ENCODE results near the gene HOXD13.

Gene HOXD13

DNA sequence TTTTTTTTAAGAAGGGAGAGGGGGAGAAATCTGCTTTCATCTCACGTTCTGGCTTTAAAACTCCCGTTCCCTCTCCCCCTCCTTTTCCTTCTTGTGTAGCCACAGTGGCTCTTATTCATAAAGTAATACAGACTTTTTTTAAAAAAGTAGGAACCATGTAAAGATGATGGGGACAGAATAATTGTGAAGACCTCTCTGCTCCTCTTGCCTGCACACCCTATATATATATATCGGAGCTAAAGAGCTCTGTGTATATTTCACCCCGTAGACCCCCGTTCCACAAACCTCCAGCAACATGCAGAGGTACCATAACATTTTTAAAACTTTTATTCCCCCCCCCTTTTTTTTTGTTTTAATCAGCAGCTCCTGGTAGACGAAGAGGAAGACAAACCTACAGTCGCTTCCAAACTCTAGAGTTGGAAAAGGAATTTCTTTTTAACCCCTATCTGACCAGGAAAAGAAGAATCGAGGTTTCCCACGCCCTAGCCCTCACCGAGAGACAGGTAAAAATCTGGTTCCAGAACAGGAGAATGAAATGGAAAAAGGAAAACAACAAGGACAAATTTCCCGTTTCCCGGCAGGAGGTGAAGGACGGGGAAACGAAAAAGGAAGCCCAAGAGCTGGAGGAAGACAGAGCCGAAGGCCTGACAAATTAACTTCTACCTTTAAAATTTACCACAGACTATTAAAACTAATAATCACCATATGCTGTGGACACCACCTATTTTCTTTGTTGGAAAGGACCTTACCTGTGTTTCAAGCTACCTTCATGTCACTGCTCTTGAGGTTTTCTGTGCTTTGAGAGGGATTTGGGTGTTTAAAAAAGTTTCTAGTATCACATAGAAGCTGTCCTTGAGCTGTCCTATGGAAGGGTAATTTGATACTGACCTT, 38.7 kb downstream of the HOXD13 start:
- Histone ChIP-seq H3K27ac (ENCODE audit: poor library complexity, severe bottlenecking) (peak overlapping the region; percentile 65), H3K4me3 (ENCODE audit: severe bottlenecking) (peak overlapping the region; percentile 96)

DNA sequence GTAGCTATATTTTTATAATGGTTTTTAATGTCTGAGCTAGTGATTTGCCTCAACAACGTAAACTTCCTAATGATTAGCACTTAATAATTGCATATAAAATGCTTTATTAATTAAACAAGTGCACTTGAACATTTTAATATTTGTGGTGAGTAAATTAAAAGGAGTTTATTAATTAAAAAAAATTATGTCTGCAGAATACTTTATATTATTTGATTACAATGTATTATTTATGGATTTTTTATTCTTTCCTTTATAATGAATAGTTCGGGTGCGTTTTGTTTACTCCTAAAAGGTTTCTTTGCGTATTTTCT, 39.3 kb downstream of the HOXD13 start:
- Histone ChIP-seq H3K4me3 (ENCODE audit: severe bottlenecking) (no peak overlapping the region), H3K27me3 (ENCODE audit: insufficient read depth, poor library complexity, severe bottlenecking) (no peaks in the 10 kb centered on the region), H3K9me3 (ENCODE audit: severe bottlenecking) (no peaks in the 10 kb centered on the region)

More for the DNA sequence above, 38.7 kb downstream of the HOXD13 start:
- H3K9me3 ChIP-seq (ENCODE audit: severe bottlenecking): no peaks in the 10 kb centered on the region
- DNase-seq (ENCODE audit: low spot score): no peak
- no peaks in the 10 kb centered on the region for H3K27me3 ChIP-seq (ENCODE audit: insufficient read depth, poor library complexity, severe bottlenecking)
- no peak for ATAC-seq (ENCODE audit: low read depth)
- H3K4me1 ChIP-seq (ENCODE audit: insufficient read depth, poor library complexity, severe bottlenecking): peaks cover 16% of the 10 kb centered on the region
- H3K36me3 ChIP-seq (ENCODE audit: low read depth): no peaks in the 10 kb centered on the region
- TF ChIP-seq, protein P1, sequence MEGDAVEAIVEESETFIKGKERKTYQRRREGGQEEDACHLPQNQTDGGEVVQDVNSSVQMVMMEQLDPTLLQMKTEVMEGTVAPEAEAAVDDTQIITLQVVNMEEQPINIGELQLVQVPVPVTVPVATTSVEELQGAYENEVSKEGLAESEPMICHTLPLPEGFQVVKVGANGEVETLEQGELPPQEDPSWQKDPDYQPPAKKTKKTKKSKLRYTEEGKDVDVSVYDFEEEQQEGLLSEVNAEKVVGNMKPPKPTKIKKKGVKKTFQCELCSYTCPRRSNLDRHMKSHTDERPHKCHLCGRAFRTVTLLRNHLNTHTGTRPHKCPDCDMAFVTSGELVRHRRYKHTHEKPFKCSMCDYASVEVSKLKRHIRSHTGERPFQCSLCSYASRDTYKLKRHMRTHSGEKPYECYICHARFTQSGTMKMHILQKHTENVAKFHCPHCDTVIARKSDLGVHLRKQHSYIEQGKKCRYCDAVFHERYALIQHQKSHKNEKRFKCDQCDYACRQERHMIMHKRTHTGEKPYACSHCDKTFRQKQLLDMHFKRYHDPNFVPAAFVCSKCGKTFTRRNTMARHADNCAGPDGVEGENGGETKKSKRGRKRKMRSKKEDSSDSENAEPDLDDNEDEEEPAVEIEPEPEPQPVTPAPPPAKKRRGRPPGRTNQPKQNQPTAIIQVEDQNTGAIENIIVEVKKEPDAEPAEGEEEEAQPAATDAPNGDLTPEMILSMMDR (IDR thresholded peaks at IDR 0.05; ENCODE audit: poor library complexity, severe bottlenecking): no peak

DNA sequence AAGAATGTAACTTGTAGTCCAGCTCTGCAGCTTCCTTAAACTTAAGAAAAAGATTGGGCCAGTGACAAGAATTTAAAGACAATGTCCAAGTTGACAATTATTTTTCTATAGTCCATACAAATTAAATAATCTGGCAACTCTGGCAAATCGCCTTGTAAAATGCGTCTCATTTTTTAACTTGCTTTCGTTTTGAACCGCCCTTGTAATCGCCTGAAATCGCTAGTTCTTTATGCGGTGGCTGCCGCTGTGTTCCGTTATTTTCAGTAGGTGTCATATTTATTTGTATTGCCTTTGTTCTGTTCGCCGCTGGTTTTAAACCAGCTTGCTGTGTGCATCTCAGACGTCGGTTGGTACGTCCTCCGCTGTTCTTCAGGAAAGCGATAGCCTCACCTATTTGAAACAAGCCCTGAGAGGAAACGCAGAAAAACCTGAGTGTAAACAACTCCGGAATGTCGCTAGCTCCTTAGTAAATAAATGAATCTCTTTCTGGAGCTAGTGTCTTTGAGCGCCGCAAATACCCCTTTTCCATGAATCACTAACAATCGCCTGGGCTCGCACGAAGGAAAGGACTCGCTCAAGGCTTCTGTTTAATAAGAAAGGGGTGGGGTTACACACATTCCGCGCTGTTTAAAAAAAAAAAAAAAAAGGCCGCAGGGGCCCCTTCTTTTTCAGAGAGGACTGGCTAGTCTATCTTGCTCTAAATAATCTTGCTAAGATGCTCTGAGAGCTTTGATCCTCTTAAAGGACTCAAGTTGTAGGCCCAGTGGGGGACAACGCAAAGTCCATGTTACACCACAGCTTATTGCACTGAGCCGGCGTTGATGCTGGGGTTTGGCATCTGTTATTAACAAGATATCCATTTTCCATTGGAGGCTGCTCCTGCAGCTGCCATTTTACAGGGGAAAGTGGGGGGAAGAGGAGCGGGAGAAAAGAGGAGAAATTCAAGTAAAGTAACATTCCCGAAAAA, 40.0 kb downstream of the HOXD13 start:
- no peak overlapping the region for H3K27ac ChIP-seq (ENCODE audit: poor library complexity, severe bottlenecking)

More for the DNA sequence above, 39.3 kb downstream of the HOXD13 start:
- DNase-seq (ENCODE audit: low spot score): no peak
- TF ChIP-seq, protein P1 (IDR thresholded peaks at IDR 0.05; ENCODE audit: poor library complexity, severe bottlenecking): no peak
- Histone ChIP-seq H3K36me3 (ENCODE audit: low read depth) (no peaks in the 10 kb centered on the region), H3K4me1 (ENCODE audit: insufficient read depth, poor library complexity, severe bottlenecking) (peaks cover 15% of the 10 kb centered on the region), H3K27ac (ENCODE audit: poor library complexity, severe bottlenecking) (no peak overlapping the region)
- ATAC-seq (ENCODE audit: low read depth): no peak

DNA sequence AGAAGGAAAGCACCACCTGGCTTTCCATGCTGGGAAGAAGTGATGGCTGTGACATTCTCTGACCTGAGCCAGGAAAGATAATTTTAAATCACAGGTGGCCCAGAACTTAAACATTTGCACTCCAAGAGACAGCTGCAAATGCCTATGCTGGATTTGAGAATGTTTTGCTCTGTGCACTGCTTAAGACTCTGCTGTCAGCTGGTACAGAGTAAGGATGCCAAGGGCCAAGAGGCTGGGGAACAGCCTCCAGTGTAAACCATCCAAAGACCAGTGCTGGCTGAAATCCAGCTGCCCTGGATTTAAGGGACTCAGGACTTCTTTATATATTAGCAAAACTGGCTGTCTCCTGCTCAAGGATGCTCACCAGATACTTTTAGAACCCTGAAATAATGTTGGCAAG, 40.9 kb downstream of the HOXD13 start:
- Histone ChIP-seq H3K27ac (ENCODE audit: poor library complexity, severe bottlenecking) (no peak overlapping the region), H3K4me3 (ENCODE audit: severe bottlenecking) (no peak overlapping the region), H3K9me3 (ENCODE audit: severe bottlenecking) (no peaks in the 10 kb centered on the region), H3K36me3 (ENCODE audit: low read depth) (no peaks in the 10 kb centered on the region), H3K27me3 (ENCODE audit: insufficient read depth, poor library complexity, severe bottlenecking) (no peaks in the 10 kb centered on the region), H3K4me1 (ENCODE audit: insufficient read depth, poor library complexity, severe bottlenecking) (peaks cover 10% of the 10 kb centered on the region)
- no peak for ATAC-seq (ENCODE audit: low read depth)
- TF ChIP-seq, protein P1 (IDR thresholded peaks at IDR 0.05; ENCODE audit: poor library complexity, severe bottlenecking): no peak
- DNase-seq (ENCODE audit: low spot score): no peak

More for the DNA sequence above, 40.0 kb downstream of the HOXD13 start:
- Histone ChIP-seq H3K27me3 (ENCODE audit: insufficient read depth, poor library complexity, severe bottlenecking) (no peaks in the 10 kb centered on the region), H3K4me1 (ENCODE audit: insufficient read depth, poor library complexity, severe bottlenecking) (peaks cover 10% of the 10 kb centered on the region), H3K9me3 (ENCODE audit: severe bottlenecking) (no peaks in the 10 kb centered on the region), H3K36me3 (ENCODE audit: low read depth) (no peaks in the 10 kb centered on the region), H3K4me3 (ENCODE audit: severe bottlenecking) (no peak overlapping the region)
- TF ChIP-seq, protein P1 (IDR thresholded peaks at IDR 0.05; ENCODE audit: poor library complexity, severe bottlenecking): no peak
- DNase-seq (ENCODE audit: low spot score) (no peak), ATAC-seq (ENCODE audit: low read depth) (no peak)

Measured in RWPE2 (cell line).